GM23248 (cell line): ENCODE results near the gene SLC35C1. TPM values are rescaled to one million over a fixed set of nuclear protein-coding genes. Genes with fewer than 3 reads are reported as not detected.
A peak's percentile ranks its signal among the peaks of the same experiment; 100 is the strongest.
"Not testable (repeated sequence)": the region's sequence is repeated elsewhere in the genome, so short reads cannot be mapped to it uniquely, and the experiment has no call there.

Experiments
- DNase-seq: peaks from one replicate; pipeline ENCODE4 v3.0.0-alpha.2; 2015
- H2AFZ ChIP-seq: fragments of 200-600 bp; sonication (generic); 2 replicates; pipeline ENCODE4 v1.6.1; 2016; ENCODE audit warnings: antibody characterized with exemption
- H3F3A ChIP-seq: fragments of 200-600 bp; sonication (generic); 2 replicates; pipeline ENCODE4 v1.6.1; 2016; ENCODE audit warnings: mild to moderate bottlenecking, antibody characterized with exemption, mixed run types; ENCODE audit not compliant: insufficient read depth
- H3K27ac ChIP-seq: fragments of 200-600 bp; sonication (generic); 2 replicates; pipeline ENCODE4 v1.5.1; 2016; ENCODE audit warnings: mild to moderate bottlenecking
- H3K27me3 ChIP-seq: fragments of 200-600 bp; sonication (generic); replicated peaks from 2 replicates; pipeline ENCODE4 v1.6.1; 2016; ENCODE audit warnings: mild to moderate bottlenecking; ENCODE audit not compliant: insufficient read depth
- H3K36me3 ChIP-seq: fragments of 200-600 bp; sonication (generic); 2 replicates; pipeline ENCODE4 v1.6.1; 2016; ENCODE audit warnings: low read depth, mild to moderate bottlenecking
- H3K4me1 ChIP-seq: fragments of 200-600 bp; sonication (generic); 2 replicates; pipeline ENCODE4 v1.6.1; 2016; ENCODE audit warnings: mild to moderate bottlenecking; ENCODE audit not compliant: insufficient read depth
- H3K4me2 ChIP-seq: fragments of 200-600 bp; sonication (generic); one replicate; pipeline ENCODE4 v1.6.1; 2016; ENCODE audit warnings: mild to moderate bottlenecking; ENCODE audit not compliant: unreplicated experiment
- H3K4me3 ChIP-seq: fragments of 200-600 bp; sonication (generic); 2 replicates; pipeline ENCODE4 v1.5.1; 2016; ENCODE audit warnings: mild to moderate bottlenecking
- H3K79me2 ChIP-seq: fragments of 200-600 bp; sonication (generic); 2 replicates; pipeline ENCODE4 v1.6.1; 2016; ENCODE audit warnings: mild to moderate bottlenecking; ENCODE audit not compliant: insufficient read depth
- H3K9ac ChIP-seq: fragments of 200-600 bp; sonication (generic); 2 replicates; pipeline ENCODE4 v1.6.1; 2016; ENCODE audit warnings: mild to moderate bottlenecking
- H3K9me2 ChIP-seq: fragments of 200-600 bp; sonication (generic); 2 replicates; pipeline ENCODE4 v1.6.1; 2016; ENCODE audit warnings: mixed run types, mild to moderate bottlenecking, moderate library complexity; ENCODE audit not compliant: insufficient read depth
- H3K9me3 ChIP-seq: fragments of 200-600 bp; sonication (generic); one replicate; pipeline ENCODE4 v1.6.1; 2017; ENCODE audit warnings: low read depth
- H4K20me1 ChIP-seq: fragments of 200-600 bp; sonication (generic); 2 replicates; pipeline ENCODE4 v1.6.0; 2016; ENCODE audit not compliant: insufficient read depth
- EZH2 ChIP-seq: fragments of 200-600 bp; sonication (generic); IDR thresholded peaks from 2 replicates; pipeline ENCODE4 v1.6.1; 2018; ENCODE audit warnings: antibody characterized with exemption, mild to moderate bottlenecking; ENCODE audit not compliant: insufficient read depth, poor library complexity, severe bottlenecking
- EZH2phosphoT487 ChIP-seq: fragments of 200-600 bp; sonication (generic); IDR thresholded peaks from 2 replicates; pipeline ENCODE4 v1.6.1; 2018; ENCODE audit warnings: antibody characterized with exemption, moderate library complexity, mild to moderate bottlenecking, low read depth; ENCODE audit not compliant: insufficient read depth
- WGBS, 2 experiments: methylation state at CpG; one replicate each; pipeline ENCODE4 v1.1.6; 2015 to 2017; ENCODE audit warnings: low lambda C conversion rate in 2 of 2, low coverage in 1 of 2; ENCODE audit errors: missing lambda C conversion rate in 2 of 2; 5-methylcytosine and 5-hydroxymethylcytosine counted together
- in situ Hi-C: fragments of 300-500 bp; cut with MboI; formaldehyde crosslinking; loops from 2 replicates; pipeline ENCODE4 v1.15.0; 2020
- polyA plus RNA-seq: library from polyadenylated mRNA; unstranded; fragments of >200 nt; fragmentation: Nextera tagmentation; extraction: Ambion mirVana; gene quantifications from 2 replicates; pipeline ENCODE4 v1.2.1, GENCODE V29; 2016
- total RNA-seq: library from RNA; depleted of rRNA; stranded (reverse); fragments of >200 nt; shearing (Covaris generic); gene quantifications from 2 replicates; pipeline ENCODE4 v1.2.3, GENCODE V29; 2014

SLC35C1 gene
- total and polyA plus RNA-seq, 2 experiments from 2014 or later = 12.5 to 17.8 TPM

- in situ Hi-C loops = no loop called here
Observed at GRCh38 chr11:45806937-45807791, 2.2 kb downstream of the SLC35C1 start.

DNA sequence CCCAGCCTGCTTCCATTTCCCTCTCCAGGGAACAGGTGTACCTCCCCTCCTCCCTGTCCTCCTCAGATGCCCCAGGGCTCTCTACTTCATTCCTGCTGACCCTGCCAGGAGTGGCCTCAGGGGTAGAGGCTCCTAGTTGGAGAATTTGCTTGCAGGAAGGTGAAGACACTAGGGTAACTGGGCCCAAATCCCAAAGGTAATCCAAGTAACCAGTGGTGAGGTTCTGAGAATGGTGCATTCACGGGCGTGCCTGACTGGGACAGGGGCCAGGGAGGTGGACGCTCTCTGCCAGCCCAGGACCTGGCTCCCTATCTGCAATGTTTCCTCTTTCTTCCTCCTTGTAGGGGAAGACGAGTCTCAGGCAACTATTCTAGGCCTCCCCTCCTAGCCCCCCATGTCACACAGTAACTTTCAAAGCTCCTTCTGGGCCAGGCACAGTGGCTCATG is 2.9 kb downstream of the SLC35C1 start:
- peak overlapping the region; percentile 94 for H3K4me3 ChIP-seq
- in situ Hi-C loops = no loop called here
- WGBS, 2 experiments = 75 to 82% methylated on average over 4 of the region's 4 CpGs

More at GRCh38 chr11:45806937-45807791, 2.2 kb downstream of the SLC35C1 start:
- peak overlapping the region; percentile 94 for H3K4me3 ChIP-seq
- H2AFZ ChIP-seq = no peak overlapping the region
- no peak for TF ChIP-seq EZH2phosphoT487
- no peak for TF ChIP-seq EZH2
- H4K20me1 ChIP-seq = no peaks in the 10 kb centered on the region
- H3K79me2 ChIP-seq = peaks cover 41% of the 10 kb centered on the region
- H3K27me3 ChIP-seq = no peaks in the 10 kb centered on the region
- H3K4me1 ChIP-seq = peaks cover 23% of the 10 kb centered on the region
- no peaks in the 10 kb centered on the region for H3K9me3 ChIP-seq
- H3K36me3 ChIP-seq = no peaks in the 10 kb centered on the region
- 44 to 48% methylated on average over 7 of the region's 7 CpGs for WGBS, 2 experiments
- no peak overlapping the region for H3K27ac ChIP-seq
- peak overlapping the region; percentile 99 for H3K4me2 ChIP-seq
- no peak for DNase-seq
- H3K9ac ChIP-seq = peak overlapping the region; percentile 99
- H3K9me2 ChIP-seq = no peaks in the 10 kb centered on the region
- no peaks in the 10 kb centered on the region for H3F3A ChIP-seq

DNA sequence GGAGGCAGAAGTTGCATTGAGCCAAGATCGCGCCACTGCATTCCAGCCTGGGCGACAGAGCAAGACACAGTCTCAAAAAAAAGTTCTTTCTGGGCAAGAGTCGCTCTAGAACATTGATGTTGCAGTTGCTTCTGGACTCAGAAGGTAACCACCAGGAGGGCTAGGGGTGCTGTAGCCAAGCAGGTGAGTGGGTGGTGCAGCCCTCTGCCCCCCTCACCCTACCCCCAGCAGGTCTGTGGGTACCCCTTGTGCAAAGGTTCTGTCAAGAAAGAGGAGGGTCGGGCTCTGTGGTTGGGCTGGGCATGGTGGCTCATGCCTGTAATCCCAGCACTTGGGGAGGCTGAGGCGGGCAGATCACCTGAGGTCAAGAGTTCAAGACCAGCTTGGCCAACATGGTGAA is 3.5 kb downstream of the SLC35C1 start:
- H3K9me2 ChIP-seq, H3K27me3 ChIP-seq, H3K9ac ChIP-seq, in situ Hi-C loops, H3K4me2 ChIP-seq, H3K4me3 ChIP-seq, H3K27ac ChIP-seq, H4K20me1 ChIP-seq, H2AFZ ChIP-seq, H3F3A ChIP-seq, H3K9me3 ChIP-seq, DNase-seq, H3K36me3 ChIP-seq: not testable (repeated sequence)
- WGBS, 2 experiments = 90 to 92% methylated on average over 6 of the region's 6 CpGs
- Histone ChIP-seq H3K4me1 (peaks cover 23% of the 10 kb centered on the region), H3K79me2 (peaks cover 41% of the 10 kb centered on the region)

More for the DNA sequence above, 2.9 kb downstream of the SLC35C1 start:
- Histone ChIP-seq H3K4me1 (peaks cover 23% of the 10 kb centered on the region), H3K27ac (no peak overlapping the region), H3K4me2 (peak overlapping the region; percentile 99), H3K36me3 (no peaks in the 10 kb centered on the region), H3F3A (no peaks in the 10 kb centered on the region), H3K9me2 (no peaks in the 10 kb centered on the region), H4K20me1 (no peaks in the 10 kb centered on the region), H3K9ac (no peak overlapping the region), H3K9me3 (no peaks in the 10 kb centered on the region), H3K79me2 (peaks cover 41% of the 10 kb centered on the region), H2AFZ (no peak overlapping the region), H3K27me3 (no peaks in the 10 kb centered on the region)
- TF ChIP-seq EZH2phosphoT487 (no peak), EZH2 (no peak)
- no peak for DNase-seq

GRCh38 chr11:45809456-45810395 is 4.8 kb downstream of the SLC35C1 start:
- in situ Hi-C loops = no loop called here
- no peaks in the 10 kb centered on the region for H3K27me3 ChIP-seq
- peaks cover 41% of the 10 kb centered on the region for H3K79me2 ChIP-seq
- H3K4me1 ChIP-seq = peaks cover 23% of the 10 kb centered on the region
- TF ChIP-seq EZH2 (no peak), EZH2phosphoT487 (no peak)
- no peak overlapping the region for H3K4me3 ChIP-seq
- H3K9me3 ChIP-seq = no peaks in the 10 kb centered on the region
- no peaks in the 10 kb centered on the region for H4K20me1 ChIP-seq
- no peaks in the 10 kb centered on the region for H3K9me2 ChIP-seq
- peak; percentile 29 for DNase-seq
- WGBS, 2 experiments = 80 to 83% methylated on average over 11 of the region's 11 CpGs
- no peak overlapping the region for H3K9ac ChIP-seq
- no peak overlapping the region for H2AFZ ChIP-seq
- H3F3A ChIP-seq = no peaks in the 10 kb centered on the region
- H3K36me3 ChIP-seq = no peaks in the 10 kb centered on the region
- no peak overlapping the region for H3K27ac ChIP-seq
- no peak overlapping the region for H3K4me2 ChIP-seq
